HG03571 (cell line): ENCODE data around the gene PGAP1.
"Not testable (repeated sequence)": the region's sequence is repeated elsewhere in the genome, so short reads cannot be mapped to it uniquely, and the experiment has no call there.

Experiments
- ATAC-seq: cut with Tn5 transposase; IDR thresholded peaks from one replicate; pipeline ENCODE4 v1.9.1; 2021; ENCODE audit not compliant: unreplicated experiment

The PGAP1 gene

GRCh38 chr2:196952936-196953335 is 26.4 kb upstream of the PGAP1 start:
- ATAC-seq: no peak

DNA sequence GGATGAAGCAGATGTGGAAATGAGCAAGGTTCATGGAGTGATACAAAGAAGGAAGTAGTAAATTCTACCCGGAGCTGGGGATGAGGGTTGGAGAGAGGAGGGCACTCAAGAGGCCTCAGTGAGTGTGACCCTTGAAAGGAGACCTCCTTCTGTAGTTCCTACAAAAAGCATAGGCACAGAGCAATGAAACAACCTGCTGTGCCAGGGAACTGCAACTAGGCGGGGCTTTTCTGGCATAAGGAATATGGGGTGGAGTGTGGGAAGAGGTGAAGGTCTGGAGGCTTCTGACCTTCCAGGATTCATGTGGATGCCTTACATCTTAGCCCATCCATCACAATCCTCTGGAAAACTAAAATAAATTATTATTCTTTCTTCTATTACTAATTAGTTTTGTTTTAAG is 25.5 kb upstream of the PGAP1 start:
- ATAC-seq: no peak

GRCh38 chr2:196949116-196949515 is 22.6 kb upstream of the PGAP1 start:
- no peak for ATAC-seq

GRCh38 chr2:196944570-196944969 is 18.1 kb upstream of the PGAP1 start:
- ATAC-seq: peak; percentile 79

- ATAC-seq: no peak
Measured at GRCh38 chr2:196941398-196942078, 15.0 kb upstream of the PGAP1 start.

GRCh38 chr2:196939371-196939770 is 12.9 kb upstream of the PGAP1 start:
- no peak for ATAC-seq

GRCh38 chr2:196935432-196935831 is 8.9 kb upstream of the PGAP1 start:
- no peak for ATAC-seq

GRCh38 chr2:196934672-196935071 is 8.2 kb upstream of the PGAP1 start:
- ATAC-seq: no peak

DNA sequence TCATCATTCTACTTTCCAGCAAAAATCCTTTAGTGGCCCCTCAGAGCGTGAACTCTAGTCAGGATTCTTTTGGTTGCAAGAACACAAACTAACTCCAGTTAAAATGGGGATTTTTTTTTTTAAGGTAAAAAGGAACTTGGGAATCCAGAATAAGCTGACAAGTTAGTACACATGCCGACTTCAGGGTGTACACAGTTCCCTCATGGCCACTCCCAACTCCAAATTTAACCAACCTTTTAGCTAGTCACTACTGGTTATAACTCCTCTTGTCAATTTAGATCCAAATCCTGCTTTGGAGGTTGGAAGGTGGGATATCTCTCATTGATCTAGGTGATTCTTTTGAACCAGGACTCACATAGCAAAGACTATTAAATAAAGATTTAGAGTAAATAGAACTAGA is 5.0 kb upstream of the PGAP1 start:
- no peak for ATAC-seq

DNA sequence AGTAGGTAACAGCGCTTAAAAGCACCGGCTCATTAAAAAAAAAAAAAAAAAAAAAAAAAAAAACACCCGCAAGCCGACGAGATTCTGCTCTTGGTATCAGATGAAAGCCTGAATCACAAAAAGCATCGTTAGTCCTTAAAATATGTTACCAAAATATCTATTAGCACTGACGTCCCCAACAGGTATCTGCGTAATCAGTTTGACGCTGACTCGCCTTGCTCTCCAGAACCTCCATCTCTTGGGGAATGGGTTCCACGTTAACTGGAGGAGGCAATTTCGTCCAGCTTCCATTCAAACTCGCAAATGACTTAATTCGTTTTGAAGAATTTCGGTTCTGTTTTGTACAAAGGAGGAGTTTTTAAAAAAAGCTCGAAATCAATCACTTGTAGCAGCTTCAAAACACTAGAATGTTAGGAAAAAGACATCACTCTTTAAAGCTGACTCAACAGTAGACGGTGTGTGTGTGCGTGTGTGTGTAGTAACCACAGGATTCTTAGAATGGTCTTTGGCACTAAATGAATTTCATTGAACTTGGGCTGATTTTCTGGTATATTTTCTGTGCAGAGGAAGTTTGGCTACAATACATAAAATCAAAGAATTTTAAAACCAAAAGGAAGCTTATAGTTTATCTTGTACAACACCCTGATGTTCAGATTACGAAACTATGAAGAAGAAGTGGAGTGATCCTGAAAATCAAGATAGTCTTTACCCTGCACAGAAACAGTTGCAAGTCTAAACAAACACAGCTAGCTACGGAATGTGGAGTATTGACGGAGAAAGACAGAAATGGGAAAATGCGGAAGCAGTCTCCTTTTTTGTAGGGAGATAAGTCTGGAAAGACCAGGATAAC is 1.1 kb upstream of the PGAP1 start:
- no peak for ATAC-seq

GRCh38 chr2:196925768-196926561 is 542 bp downstream of the PGAP1 start:
- peak; percentile 24 for ATAC-seq

DNA sequence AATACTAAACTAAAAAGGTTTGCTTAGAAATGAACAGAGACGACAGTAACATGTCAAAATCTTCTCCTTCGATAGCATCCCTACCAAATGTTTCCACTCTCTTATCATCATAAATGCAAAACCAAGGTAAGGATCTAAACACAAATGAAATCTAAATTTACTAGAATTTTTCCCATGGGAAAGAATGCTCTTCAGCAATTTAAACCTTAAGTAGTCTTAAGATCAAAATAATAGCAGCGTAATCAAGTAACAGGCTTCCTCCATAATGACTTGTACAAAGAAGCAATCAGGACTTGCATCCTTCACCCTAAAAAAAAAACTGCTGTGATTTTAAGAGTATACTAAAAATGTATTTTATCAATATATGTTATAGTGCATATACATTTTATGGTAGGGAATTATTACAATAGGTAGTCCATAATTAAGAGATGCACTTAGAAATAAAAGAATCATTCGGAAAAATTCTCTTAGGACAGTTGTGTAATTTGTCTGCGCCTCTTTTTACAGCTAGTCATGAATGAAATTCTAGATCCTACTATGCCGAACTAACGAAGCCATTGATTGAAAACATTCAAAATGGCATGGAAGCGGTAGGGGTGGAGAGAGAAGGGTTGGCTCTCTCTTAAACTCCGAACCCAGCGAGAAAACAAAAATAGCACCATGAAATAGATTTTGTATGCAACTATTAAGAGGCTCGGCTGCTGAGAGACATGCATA is 1.3 kb downstream of the PGAP1 start:
- ATAC-seq: no peak

DNA sequence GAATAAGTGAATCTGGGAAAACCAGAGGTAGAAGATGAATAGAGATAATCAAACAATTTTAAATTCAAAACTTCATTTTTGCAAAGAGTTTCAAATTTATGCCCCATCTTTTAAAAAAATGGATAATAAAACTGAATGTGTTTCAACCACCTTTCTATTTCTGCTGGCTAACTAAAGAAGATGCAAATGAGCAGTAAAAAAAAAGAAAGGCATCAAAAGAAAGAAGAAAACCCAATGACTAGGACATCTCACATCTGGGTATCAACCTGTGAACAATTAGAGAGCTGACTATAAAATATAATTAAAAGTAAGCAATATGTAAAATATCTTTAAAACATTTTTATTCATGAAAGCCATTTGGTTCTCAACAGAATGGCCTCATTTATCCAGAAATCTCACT is 2.5 kb downstream of the PGAP1 start:
- no peak for ATAC-seq

GRCh38 chr2:196918927-196919326 is 7.6 kb downstream of the PGAP1 start:
- ATAC-seq: no peak

DNA sequence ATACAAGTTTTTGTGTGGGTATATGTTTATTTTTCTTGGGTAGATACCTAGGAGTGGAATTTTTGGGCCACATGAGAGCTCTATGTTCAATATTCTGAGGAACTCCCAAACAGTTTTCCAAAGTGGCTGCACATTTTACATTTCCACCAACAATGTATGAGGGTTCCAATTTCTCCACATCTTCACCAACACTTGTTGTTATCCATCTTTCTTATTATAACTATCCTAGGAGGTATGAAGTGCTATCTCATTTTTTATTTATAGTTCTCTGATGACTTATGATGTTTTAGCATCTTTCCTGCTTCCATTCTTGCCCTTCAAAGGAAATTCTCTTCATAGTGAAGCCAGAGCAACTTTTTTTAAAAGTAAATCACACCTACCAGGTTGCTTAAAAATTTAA is 8.7 kb downstream of the PGAP1 start:
- no peak for ATAC-seq

DNA sequence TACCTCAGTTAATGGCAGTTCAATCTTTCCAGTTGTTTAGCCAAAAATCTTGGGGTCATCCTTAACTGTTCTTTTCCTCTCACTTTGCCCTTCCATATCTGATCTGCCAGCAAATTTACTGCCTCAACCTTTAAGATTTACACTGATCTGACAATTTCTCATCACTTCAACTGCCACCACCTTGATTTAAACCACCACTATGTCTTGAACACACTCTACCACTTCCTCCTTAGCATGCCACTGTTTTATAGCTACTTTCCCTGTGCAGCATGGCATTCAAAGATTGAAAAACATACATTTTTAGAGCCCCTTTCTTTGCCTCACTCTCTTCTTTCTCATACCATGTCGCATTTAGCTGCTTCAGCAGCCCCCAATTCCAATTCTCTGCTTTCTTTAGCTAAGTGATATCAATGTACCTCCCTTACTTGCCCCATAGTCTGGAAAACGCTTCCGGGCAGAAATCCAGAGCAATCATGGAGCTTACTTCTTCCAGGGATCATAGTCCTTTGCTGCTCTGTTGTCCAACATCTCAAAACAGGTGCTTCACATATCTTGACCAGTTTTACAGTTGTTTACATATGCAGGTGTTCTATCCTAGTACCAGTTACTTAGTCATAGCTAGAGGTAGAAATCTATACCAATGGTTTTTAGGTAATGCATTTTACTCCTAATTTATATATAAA is 10.9 kb downstream of the PGAP1 start:
- ATAC-seq: no peak

DNA sequence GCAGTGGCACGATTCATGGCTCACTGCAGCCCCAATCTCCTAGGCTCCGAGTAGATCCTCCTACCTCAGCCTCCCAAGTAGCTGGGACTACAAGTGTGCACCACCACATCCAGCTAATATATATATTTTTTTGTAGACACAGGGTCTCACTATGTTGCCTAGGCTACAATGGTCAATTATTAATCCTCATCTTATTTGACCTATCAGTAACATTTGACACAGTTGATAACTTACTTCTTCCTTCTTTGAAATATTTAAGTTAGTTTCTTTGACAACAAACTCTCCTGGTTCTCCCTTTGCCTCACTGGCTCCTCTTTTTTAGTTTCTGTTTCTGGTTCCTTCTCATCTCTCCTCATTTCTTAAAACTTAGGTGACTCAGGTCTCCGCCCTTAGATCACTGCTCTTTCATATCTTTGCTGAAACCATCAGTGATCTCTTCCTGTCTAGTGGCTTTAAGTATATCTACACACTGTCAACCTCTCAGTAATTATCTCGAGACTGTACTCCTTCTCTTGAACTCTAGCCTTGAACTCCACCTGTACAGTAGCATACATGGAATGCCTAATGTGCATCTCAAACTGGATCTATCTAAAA is 11.5 kb downstream of the PGAP1 start:
- peak; percentile 86 for ATAC-seq

DNA sequence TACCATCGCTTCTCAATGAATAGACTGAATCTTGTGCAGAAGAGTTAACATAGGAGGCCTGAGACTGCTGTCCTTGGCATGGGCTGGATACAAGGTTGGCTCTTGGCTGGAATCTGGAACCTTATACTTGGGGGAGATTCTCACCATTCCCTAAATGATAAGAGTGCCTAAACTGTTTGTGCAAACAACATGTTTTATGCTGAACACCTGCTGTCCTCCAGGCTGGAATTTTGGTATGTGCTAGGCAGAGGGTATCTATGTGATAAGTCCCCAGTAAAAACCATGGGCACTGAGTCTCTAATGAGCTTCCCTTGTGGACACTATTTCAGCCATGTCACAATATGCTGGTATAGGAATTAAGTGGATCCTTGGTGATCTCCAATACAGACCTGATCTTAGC is 12.8 kb downstream of the PGAP1 start:
- ATAC-seq: no peak

- ATAC-seq: not testable (repeated sequence)
Measured at GRCh38 chr2:196905365-196905764, 21.1 kb downstream of the PGAP1 start.

DNA sequence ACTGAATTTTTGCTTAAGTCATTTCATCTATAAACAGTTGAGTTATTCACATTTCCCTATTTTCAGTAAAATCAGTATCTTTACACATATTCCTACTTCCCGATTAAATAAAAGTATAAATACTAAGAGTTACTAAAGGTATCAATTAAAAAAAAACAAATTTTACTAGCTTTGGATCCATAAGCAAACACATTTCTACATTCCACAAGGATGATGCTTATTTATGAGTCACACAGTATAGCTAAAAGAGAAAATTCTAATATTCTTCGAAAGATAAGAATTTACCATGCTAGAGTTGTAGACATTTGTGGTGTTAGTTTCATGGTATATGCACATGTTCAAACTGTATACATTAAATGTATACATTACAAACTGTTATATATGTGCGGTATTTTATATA is 23.7 kb downstream of the PGAP1 start:
- no peak for ATAC-seq
